SK-N-DZ (cell line): ENCODE data around the gene CHMP2A.
"Not testable (repeated sequence)": the region's sequence is repeated elsewhere in the genome, so short reads cannot be mapped to it uniquely, and the experiment has no call there.

Experiments used
- DNase-seq: peaks from one replicate; pipeline ENCODE4 v3.0.0-alpha.2; 2015; ENCODE audit warnings: low spot score
- small RNA-seq, 2 experiments: library from RNA; depleted of rRNA; stranded (forward); fragments of <200 nt; gene quantifications; one replicate each; pipeline ENCODE3, GENCODE V24; 2014

The CHMP2A gene

DNA sequence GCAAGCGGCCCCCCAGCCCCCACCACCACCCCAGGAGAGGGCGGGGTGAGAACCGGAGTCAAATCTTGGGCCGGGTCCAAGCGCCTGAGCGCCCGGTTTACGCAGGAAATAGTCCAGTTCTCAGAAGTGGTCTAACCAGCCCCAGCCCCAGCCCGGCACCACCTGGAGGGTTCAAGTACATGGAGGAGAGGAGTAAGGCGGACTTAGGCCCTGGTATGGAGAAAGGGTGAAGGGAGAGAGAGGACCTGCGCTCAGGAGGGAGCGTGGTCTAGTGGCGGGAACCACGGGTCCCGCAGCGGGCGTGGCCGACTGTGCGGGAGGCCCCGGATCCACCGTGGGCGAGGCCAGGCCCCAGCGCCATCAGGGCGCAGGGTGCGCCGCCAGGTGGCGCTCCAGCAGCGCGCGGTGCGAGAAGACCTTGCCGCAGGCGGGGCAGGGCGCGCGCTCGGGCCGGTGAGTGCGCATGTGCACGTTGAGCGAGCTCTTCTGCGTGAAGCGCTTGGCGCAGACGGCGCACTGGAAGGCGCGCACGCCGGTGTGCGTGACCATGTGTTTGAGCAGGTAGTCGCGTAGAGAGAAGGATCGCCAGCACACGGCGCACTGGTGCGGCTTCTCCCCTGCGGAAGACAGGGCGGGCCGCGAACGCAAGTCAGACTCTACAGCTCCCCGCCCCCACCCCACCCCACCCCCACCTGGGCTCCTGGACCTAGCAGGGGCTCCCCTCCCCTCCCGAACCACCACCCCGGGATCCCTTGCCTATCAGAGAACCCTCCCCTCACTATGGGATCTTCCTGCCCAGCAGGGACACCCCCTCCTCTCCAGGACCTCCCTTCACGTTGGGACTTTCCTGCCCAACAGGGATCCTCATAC, 41.0 kb downstream of the CHMP2A start:
- DNase-seq, result no peak

DNA sequence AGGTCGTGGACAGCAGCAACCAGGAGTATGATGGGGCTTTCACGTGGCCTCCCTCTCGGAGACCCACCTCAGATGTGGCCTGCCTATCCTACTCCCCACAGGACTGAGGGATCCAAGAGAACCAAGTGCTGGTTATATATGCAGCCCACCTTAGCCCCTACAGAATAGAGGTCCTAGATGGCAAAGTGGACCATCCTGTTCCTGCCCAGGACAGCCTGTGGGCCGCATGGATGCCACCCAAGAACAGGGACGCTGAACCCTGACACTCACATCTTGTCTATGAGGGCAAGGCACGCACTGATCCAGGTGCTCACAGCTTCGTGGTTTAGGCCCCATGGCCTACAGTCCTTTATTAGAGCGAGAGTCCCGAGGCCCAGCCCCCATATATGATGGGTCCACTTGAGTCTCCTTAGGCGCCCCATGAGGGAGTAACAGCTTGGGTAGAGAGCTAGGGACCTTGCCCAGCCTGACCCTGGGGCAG, 41.7 kb downstream of the CHMP2A start:
- no peak for DNase-seq

DNA sequence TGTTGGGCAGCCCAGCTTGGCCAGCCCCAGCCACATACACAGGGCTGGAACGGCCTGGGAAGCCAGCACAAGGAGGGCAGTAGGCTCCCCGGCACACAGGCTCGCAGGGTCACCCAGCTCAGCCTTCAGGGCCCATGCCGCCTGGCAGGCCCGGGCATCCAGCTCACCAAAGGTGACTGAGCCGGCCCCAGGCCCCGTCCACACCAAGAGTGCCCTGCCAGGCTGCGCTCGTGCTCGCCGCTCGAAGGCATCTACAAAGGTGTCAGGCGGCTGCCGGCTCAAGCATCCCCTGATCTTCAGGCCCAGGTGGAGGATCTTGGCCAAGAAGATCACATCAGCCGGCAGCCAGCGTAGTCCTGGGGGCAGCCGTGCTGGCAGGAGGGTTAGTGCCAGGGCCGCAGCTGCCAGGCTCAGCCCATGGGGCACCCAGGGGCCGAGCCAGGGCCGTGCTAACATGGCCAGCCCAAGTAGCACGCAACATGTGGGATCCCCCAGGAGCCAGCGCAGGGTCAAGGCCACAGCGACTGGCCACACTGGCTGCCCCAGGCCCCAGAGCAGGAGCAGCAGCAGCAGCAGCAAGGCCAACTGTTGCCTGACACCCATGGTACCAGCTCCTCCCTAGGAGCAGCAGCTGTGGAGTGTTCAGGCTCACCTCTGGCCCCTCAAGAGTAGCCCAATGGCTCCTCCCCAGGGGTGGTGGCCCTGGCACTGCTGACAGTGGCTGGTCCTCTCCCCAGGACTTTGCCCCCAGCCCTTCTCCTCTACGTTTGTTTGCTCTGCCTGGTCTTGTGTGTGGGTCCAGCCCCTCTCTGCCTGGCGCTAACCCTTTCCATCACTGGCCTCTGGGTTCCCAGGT, 43.3 kb downstream of the CHMP2A start, which contains the start of gene SLC27A5:
TSS of gene SLC27A5 (minus strand) at position 640 of the 856 bp plus-strand sequence. CDS start at position 603, 37 bp downstream.
- DNase-seq, result no peak

DNA sequence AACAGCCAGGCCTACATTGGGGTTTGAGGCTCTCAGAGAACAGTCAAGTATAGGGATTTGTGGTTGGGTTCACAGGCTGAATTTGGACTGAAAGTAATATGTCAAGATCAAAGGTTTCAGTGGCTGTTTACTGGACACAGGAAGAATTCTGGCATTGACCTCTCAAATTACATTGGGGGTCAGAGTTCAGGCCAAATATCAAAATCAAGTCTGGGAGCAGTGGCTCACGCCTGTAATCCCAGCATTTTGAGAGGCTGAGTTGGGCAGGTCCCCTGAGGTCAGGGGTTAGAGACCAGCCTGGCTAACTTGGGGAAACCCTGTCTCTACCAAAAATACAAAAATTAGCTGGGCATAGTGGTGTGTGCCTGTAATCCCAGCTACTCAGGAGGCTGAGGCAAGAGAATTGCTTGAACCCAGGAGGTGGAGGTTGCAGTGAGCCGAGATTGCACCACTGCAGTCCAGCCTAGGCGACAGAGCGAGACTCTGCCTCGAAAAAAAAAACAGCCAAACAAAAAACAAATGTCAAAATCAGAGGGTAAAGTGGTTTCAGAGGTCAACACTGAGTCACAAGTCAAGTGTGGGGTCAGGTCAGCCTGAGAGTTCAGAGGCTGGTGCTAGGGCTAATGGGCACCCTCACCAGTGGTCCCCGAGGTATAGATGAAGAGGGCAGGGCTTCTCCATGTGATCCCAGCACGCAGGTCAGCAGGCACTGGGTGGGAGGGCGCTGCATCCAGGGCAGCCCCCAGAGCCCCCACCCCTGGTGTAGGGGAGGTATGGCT, 44.6 kb downstream of the CHMP2A start:
- no peak for DNase-seq

DNA sequence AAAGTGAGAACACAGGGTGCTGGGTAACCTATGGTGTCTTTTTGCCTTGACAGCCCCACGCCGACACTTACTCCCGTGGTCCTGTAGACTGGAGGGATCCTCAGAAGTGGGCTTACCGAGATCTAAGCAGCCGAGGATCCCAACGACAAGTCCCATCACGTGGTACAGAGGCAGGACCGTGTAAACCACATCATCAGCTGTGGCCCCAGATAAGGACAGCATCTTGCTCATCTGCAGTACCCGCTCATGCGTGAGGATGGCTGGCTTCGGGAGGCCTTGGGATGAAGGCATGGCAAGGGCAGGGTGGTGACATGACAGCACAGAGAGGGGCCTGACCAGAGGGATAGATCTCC, 45.2 kb downstream of the CHMP2A start:
- DNase-seq, result no peak

DNA sequence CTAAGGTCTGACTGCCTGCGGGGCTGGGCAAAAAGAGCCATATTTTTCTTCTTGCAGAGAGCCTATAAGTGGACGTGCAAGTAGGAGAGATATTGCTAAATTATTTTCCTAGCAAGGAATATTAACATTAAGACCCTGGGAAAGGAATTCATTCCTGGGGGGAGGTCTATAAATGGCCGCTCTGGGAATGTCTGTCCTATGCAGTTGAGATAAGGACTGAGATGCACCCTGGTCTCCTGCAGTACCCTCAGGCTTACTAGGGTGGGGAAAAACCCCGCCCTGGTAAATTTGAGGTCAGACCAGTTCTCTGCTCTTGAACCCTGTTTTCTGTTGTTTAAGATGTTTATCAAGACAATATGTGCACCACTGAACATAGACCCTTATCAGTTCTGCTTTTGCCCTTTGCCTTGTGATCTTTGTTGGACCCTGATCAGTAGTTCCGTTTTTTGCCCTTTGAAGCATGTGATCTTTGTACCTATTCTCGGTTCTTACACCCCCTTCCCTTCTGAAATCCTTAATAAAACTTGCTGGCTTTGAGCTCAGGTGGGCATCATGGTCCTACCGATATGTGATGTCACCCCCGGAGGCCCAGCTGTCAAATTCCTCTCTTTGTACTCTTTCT, 47.2 kb downstream of the CHMP2A start:
- DNase-seq, result not testable (repeated sequence)

Small RNAs within 50 kb of the gene (small RNA-seq; reads per million reads assigned to genes)
- 0.08 to 0.31 reads per million in 2 experiments for gene MIR6807
- 0 reads per million in 2 experiments for gene RN7SL525P
